Body of pancreas (tissue), 4 donors: ENCODE data around the gene TRPM3. TPM values are rescaled to one million over a fixed set of nuclear protein-coding genes. Genes with fewer than 3 reads are reported as not detected.
"Not testable (repeated sequence)": the region's sequence is repeated elsewhere in the genome, so short reads cannot be mapped to it uniquely, and the experiment has no call there.

Experiments used
- ATAC-seq: fragments of 150-250 bp; one replicate; pipeline ENCODE4 v1.9.1; 2016
- DNase-seq, 4 donors: peaks; one replicate each; pipeline ENCODE4 v3.0.0-alpha.2; 2019
- H3K27ac ChIP-seq, 4 donors: fragments of 200-600 bp; sonication (generic); 1 replicate in 3 of 4; 2 replicates in 1 of 4; pipeline versions ENCODE4 v1.5.1 to v1.6.1; 2016 to 2019; ENCODE audit warnings: mild to moderate bottlenecking in 1 of 4, mixed read lengths in 1 of 4, moderate library complexity in 1 of 4
- H3K27me3 ChIP-seq, 2 donors: fragments of 200-600 bp; sonication (generic); one replicate each; pipeline ENCODE4 v1.6.0; 2016; ENCODE audit warnings: mild to moderate bottlenecking in 1 of 2
- H3K36me3 ChIP-seq, 2 donors: fragments of 200-600 bp; sonication (generic); replicated peaks in 1 of 2; 2 replicates each; pipeline ENCODE4 v1.5.1; 2016; ENCODE audit warnings: low read depth in 2 of 2; ENCODE audit not compliant: insufficient read depth in 1 of 2
- H3K4me1 ChIP-seq: fragments of 200-600 bp; sonication (generic); one replicate; pipeline ENCODE4 v1.6.0; 2016
- H3K4me3 ChIP-seq, 2 donors: fragments of 200-600 bp; sonication (generic); 1 replicate in 1 of 2; 2 replicates in 1 of 2; pipeline ENCODE4 v1.5.1; 2016 to 2019
- H3K9me3 ChIP-seq, 3 donors: fragments of 200-600 bp; sonication (generic); 1 replicate in 2 of 3; 2 replicates in 1 of 3; pipeline ENCODE4 v1.5.1; 2016
- CTCF ChIP-seq, 7 experiments: fragments of 450-650 bp in 4 of 7; fragments of 200-600 bp in 3 of 7; sonication (generic) in 3 of 7; IDR thresholded peaks; one replicate each; pipeline ENCODE4 v1.5.1; 2016 to 2019; ENCODE audit warnings: antibody characterized with exemption in 7 of 7
- POLR2A ChIP-seq, 3 donors: fragments of 450-650 bp; IDR thresholded peaks; one replicate each; pipeline ENCODE4 v1.6.1; 2016; ENCODE audit warnings: antibody characterized with exemption in 3 of 3, mild to moderate bottlenecking in 2 of 3
- WGBS, 2 donors: methylation state at CpG; one replicate each; pipeline ENCODE4 v1.1.5; 2017; 5-methylcytosine and 5-hydroxymethylcytosine counted together
- intact Hi-C: fragments of 100-400 bp; cut with DNase I; formaldehyde crosslinking; loops from one replicate; pipeline ENCODE4 v1.15.1; 2023
- total RNA-seq, 2 donors: library from RNA; depleted of rRNA; stranded (reverse); fragments of >200 nt; gene quantifications; one replicate each; pipeline ENCODE4 v1.1.0, GENCODE V29; 2016

Gene TRPM3
- total RNA-seq, 2 donors from 2014 or later: 0.78 to 1.3 TPM

- 52 to 58% methylated on average over 15 of the region's 15 CpGs for whole genome bisulfite sequencing, 2 donors
- H3K9me3 ChIP-seq, ATAC-seq, H3K27me3 ChIP-seq, intact Hi-C loops, H3K27ac ChIP-seq, H3K4me3 ChIP-seq, DNase-seq, H3K36me3 ChIP-seq, H3K4me1 ChIP-seq: not testable (repeated sequence)
- TF ChIP-seq CTCF (IDR thresholded peaks at IDR 0.05): peak in 2 of 7 experiments; percentile 7 to 22
Observed at GRCh38 chr9:70629080-70629685, 492.2 kb downstream of the TRPM3 start.

DNA sequence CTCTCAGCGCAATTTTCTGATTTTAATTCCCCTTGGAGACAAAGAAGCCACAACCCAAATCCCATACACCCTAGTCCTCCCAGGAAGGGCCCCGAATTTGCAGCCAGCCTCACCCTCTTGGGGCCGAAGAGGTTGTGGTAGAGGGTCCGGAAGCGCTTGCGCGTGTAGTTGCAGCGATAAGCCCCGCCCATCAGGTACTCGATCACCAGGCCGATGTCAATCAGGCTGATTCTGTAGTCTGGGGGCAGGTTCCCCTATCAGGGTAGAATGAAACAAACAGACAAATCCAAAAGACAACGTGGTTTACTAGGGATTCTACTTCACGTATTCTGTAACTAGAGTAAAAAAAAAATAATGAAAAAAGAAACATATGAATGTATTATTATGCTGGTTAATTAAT is 496.3 kb downstream of the TRPM3 start:
- H3K9me3 ChIP-seq: no peaks in the 10 kb centered on the region
- no peaks in the 10 kb centered on the region for H3K36me3 ChIP-seq
- 67 to 74% methylated on average over 13 of the region's 13 CpGs for WGBS, 2 donors
- TF ChIP-seq CTCF (IDR thresholded peaks at IDR 0.05): no peak
- TF ChIP-seq POLR2A (IDR thresholded peaks at IDR 0.05): no peak
- no peak overlapping the region for H3K4me3 ChIP-seq
- intact Hi-C loops: no loop called here
- no peak for DNase-seq
- ATAC-seq: no peak
- no peaks in the 10 kb centered on the region for H3K27me3 ChIP-seq
- H3K4me1 ChIP-seq: no peaks in the 10 kb centered on the region
- H3K27ac ChIP-seq: no peak overlapping the region

DNA sequence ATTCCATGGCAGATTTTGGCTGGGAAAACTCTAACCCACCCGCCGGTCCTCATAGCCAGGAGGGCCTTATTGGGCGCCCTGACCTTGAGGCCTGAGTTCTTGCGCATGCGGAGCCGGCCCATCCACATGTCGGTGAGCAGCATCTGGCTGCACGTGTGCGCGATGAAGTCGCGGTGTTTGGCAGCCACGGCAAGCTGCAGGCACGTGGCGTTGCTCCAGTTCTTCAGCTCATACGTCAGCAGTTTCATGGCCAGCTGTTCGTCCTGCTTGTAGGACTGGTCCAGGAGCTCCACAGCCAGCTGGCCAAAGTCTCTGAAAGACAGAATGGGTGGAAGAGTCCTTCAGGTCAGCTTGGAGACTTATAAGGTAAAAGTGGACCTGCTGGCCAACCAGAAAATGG is 502.6 kb downstream of the TRPM3 start:
- TF ChIP-seq CTCF (IDR thresholded peaks at IDR 0.05) (no peak), POLR2A (IDR thresholded peaks at IDR 0.05) (no peak)
- peak; percentile 33 for ATAC-seq
- peak in 2 of 4 donors; percentile 18 to 23 for DNase-seq
- Histone ChIP-seq H3K27ac (no peak overlapping the region), H3K4me3 (no peak overlapping the region), H3K4me1 (no peaks in the 10 kb centered on the region), H3K36me3 (no peaks in the 10 kb centered on the region), H3K27me3 (no peaks in the 10 kb centered on the region), H3K9me3 (no peaks in the 10 kb centered on the region)
- intact Hi-C loops: loop anchor here (10.0 kb wide), 1 partner anchor 644 kb away; no protein-coding TSS in a partner anchor
- WGBS, 2 donors: 76 to 77% methylated on average over 9 to 17 of the region's 17 CpGs

DNA sequence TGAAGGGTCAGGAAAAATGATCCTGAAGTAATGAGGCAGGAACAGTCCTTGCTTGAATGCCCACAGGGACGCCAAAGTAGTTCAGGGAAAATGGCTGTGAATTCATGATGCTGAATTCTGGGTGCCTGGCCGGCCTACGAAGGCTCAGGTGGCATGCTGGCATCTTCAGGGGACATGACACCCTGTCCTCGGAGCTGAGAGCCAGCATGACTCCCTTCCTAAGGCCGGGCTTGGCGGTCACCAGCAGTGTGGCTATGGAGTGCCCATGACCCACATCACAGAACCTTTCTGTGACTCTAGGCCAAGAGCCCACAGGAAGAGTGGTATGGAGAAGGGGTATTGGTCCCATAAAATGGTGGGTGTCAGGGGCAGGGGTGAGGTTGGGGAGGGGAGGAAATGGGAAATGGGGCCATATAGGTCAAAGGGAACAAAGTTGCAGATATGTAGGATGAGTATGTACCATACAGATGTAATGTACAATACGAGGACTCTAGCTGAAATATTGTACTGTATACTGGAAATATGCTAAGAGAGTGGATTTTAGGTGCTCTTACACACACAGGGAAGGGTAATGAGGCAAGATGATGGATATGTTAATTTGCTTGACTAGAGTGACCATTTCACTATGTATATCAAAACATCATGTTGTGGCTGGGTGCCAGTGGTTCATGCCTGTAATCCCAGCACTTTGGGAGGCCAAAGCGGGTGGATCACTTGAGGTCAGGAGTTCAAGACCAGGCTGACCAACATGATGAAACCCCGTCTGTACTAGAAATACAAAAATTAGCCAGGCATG is 504.2 kb downstream of the TRPM3 start:
- intact Hi-C loops: loop anchor here (10.0 kb wide), 1 partner anchor 642 kb away; no protein-coding TSS in a partner anchor
- H3K4me1 ChIP-seq: no peaks in the 10 kb centered on the region
- TF ChIP-seq POLR2A (IDR thresholded peaks at IDR 0.05) (no peak), CTCF (IDR thresholded peaks at IDR 0.05) (no peak)
- 84 to 96% methylated on average over 7 to 9 of the region's 9 CpGs for WGBS, 2 donors
- ATAC-seq (no peak), DNase-seq (no peak)
- H3K9me3 ChIP-seq: no peaks in the 10 kb centered on the region
- H3K27ac ChIP-seq: no peak overlapping the region
- no peaks in the 10 kb centered on the region for H3K36me3 ChIP-seq
- H3K27me3 ChIP-seq: no peaks in the 10 kb centered on the region
- no peak overlapping the region for H3K4me3 ChIP-seq
